Body of pancreas (tissue), 4 donors: ENCODE results near the gene SPTB.

ENCODE experiments used
- POLR2A ChIP-seq, 3 donors: fragments of 450-650 bp; IDR thresholded peaks; one replicate each; pipeline ENCODE4 v1.6.1; 2016; ENCODE audit warnings: antibody characterized with exemption in 3 of 3, mild to moderate bottlenecking in 2 of 3
- TF ChIP-seq, protein P1 (sequence below), 7 experiments: fragments of 450-650 bp in 4 of 7; fragments of 200-600 bp in 3 of 7; sonication (generic) in 3 of 7; IDR thresholded peaks; one replicate each; pipeline ENCODE4 v1.5.1; 2016 to 2019; ENCODE audit warnings: antibody characterized with exemption in 7 of 7

DNA sequence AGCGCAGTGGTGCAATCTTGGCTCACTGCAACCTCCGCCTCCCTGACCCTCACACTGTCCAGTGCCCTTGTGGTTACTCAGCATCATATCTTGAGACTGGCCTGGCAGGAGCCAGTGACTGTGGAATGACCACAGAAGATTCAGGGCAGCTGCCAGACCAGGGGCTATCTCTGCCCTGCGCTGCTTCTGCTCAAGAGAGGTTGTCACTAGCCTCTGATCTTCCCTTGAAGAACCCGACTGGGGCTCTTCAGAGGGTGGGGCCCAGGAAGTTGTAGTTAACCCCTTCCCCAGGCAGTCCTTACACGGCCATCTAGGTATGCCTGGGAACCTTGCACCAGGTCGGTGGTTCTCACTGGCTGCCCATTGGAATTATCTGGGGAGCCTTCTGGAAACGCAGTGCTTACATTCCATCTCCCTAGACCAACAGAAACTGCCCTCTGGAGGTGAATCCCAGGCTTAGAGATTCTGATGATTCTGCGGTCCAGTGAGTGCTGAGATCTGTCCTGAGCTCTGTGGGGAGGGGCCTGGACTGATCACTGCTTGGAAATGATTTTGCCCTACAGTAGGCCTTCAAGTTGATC is 134.1 kb downstream of the SPTB start:
- TF ChIP-seq, protein P1, sequence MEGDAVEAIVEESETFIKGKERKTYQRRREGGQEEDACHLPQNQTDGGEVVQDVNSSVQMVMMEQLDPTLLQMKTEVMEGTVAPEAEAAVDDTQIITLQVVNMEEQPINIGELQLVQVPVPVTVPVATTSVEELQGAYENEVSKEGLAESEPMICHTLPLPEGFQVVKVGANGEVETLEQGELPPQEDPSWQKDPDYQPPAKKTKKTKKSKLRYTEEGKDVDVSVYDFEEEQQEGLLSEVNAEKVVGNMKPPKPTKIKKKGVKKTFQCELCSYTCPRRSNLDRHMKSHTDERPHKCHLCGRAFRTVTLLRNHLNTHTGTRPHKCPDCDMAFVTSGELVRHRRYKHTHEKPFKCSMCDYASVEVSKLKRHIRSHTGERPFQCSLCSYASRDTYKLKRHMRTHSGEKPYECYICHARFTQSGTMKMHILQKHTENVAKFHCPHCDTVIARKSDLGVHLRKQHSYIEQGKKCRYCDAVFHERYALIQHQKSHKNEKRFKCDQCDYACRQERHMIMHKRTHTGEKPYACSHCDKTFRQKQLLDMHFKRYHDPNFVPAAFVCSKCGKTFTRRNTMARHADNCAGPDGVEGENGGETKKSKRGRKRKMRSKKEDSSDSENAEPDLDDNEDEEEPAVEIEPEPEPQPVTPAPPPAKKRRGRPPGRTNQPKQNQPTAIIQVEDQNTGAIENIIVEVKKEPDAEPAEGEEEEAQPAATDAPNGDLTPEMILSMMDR (IDR thresholded peaks at IDR 0.05) = peak in 2 of 7 experiments; percentile 4 to 8
- TF ChIP-seq POLR2A (IDR thresholded peaks at IDR 0.05) = no peak
